Measurements from ENCODE around the gene LGI2. TPM values are rescaled to one million over a fixed set of nuclear protein-coding genes. Genes with fewer than 3 reads are reported as not detected.

The LGI2 gene
- polyA plus RNA-seq, 4 donors, result 23.6 to 32.3 (median 25.0) TPM

- DNase-seq (ENCODE audit: low read depth in 4 of 4, low spot score in 2 of 4), result no peak
Measured at GRCh38 chr4:24999392-25000089, 31.2 kb downstream of the LGI2 start.

DNA sequence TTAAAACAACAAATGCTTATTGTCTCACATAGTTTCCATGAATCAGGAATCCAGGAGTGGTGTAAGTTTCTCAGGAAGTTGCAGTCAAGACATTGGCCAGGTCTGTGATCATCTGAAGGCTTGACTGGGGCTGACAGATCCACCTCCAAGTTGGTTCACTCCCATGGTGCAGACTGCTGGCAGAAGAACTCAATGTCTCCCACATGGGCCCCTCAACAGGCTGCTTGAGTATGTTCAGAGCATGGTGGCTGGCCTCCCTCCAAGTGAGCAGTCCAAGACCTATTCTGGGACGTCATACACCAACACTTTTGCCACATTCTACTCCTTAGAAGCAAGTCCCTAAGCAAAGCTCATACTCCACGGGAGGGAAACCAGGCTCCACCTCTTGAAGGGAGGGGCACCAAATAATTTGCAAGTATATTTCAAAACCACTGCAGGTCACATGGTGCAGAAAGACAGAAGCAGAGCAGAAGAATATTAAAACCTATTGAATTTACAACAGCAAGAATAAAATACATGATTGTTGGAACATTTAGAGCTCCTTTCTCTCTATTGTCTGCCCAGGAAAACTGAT, 35.3 kb downstream of the LGI2 start:
- no peak for DNase-seq (ENCODE audit: low read depth in 4 of 4, low spot score in 2 of 4)

DNA sequence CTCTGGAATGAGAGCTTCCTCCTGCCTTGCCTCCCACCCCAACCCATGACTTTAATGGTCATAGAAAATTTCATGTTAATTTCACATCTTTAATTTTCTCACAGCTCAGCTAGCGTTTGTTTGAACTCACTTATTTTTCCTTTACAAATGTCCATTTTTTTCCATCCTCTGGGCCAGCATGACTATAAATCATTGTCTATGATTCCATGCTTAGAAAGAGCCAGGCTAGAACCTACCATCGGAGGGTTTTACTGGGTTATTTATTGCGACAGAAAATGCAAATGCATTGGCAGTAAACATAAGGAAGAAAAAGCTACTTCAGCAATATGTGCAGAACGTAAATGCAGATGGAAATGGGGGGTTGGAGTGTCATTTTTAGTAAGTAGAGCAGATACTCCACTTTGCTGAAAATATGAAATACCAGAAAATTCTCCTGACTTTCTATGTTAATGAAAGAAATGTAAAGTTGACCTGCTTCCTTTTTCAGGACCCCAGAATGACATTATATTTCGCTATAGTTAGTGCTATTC, 37.1 kb downstream of the LGI2 start:
- DNase-seq (ENCODE audit: low read depth in 4 of 4, low spot score in 2 of 4), result no peak

- no peak for DNase-seq (ENCODE audit: low read depth in 4 of 4, low spot score in 2 of 4)
Measured at GRCh38 chr4:24992968-24993367, 37.8 kb downstream of the LGI2 start.

DNA sequence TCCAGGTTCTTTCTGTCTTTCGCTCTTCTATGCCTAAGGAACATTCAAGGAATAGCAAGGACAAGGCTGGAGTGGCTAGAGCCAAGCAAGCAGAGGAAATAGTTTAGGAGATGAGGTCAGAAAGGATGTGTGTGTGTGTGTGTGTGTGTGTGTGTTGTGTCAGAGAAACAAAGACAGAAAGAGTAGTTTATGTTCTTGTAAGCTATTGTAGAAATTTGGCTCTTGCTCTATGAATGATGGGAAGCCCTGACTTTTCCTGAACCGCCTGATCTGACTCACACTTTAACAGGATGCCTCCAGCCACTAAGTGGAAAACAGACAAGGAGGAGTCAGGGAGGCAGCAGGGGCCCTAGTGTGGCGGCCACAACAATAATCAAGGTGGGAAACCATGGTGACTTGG, 39.7 kb downstream of the LGI2 start:
- DNase-seq (ENCODE audit: low read depth in 4 of 4, low spot score in 2 of 4), result no peak

DNA sequence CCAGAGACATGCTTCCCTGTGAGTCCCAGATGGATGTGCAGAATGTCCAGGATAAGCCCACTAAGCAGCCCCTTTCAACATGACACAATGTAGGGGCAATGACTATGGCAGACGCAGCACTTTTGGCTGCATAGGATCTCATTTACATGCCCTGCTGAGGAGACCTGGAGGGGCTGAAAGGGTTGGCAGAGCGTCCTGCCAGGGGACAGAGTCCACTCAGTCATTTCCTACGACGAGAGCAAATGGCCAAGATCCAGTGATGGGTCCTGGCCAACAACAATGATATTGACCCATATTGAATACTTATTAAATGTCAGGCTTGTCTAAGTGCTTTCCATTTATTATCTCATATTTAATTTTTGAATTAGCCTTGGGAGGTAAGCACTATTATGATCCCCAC, 41.4 kb downstream of the LGI2 start:
- no peak for DNase-seq (ENCODE audit: low read depth in 4 of 4, low spot score in 2 of 4)

GRCh38 chr4:24988776-24989175, 42.0 kb downstream of the LGI2 start:
- DNase-seq (ENCODE audit: low read depth in 4 of 4, low spot score in 2 of 4), result no peak

DNA sequence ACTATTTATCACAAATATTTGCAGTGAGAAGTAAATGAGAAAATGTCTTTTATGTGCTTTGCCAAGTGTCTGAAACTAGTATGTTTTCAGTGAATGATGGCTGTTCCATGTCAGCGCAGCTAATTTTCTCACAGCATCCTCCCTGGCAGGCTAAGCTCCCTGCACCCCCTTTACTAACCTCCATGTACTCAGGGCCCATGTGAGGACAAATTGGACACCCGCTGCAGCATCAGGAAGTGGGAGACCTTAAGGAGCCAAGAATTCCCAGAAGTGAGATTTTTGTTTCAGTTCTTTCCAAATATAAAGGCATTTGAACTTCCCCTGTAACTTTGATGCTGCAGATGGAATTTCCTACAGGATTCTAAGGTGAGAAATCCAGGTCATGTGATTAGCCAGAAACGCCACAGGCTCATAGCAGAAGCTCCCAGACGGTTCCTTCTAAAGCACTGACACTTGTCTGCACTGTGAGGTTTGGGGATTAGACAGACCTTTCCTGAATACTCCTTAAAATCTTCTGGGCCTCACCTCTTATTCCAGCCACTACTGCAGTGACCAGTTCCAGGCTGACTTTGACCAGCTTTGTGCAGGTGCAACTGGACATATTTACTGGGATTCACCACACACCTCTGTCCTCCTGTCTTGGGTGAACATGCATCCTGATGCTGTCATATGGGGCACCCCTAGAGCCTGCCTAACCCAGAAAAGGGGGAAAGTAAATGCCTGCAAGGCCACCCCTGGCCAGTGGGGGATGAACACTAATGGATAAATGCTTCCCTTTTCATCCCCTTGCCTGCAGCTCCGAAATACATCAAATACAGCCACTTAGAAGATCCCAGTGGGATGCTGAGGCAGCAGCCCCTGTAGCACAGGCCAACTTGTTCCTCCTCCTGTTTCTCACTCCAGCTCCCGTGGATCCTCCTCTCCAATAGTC, 45.9 kb downstream of the LGI2 start:
- no peak for DNase-seq (ENCODE audit: low read depth in 4 of 4, low spot score in 2 of 4)

DNA sequence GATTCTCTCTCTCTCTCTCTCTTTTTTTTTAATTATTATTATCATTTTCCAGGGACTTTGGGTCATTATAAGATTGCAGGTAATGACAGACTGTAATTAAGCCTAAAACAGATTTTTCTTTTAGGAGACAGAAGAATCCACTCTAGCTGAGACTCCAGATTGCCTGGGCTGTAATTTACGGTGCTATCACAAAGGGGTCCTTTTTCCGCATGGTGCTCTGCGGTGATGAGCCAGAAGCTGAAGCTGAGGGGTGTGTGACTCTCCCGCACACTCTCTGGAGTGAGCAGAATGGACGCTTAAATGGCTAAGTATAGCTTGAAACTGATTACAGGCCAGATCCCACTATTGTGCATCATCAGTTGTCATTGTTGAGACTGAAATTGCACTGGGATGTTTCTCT, 50.0 kb downstream of the LGI2 start:
- DNase-seq (ENCODE audit: low read depth in 4 of 4, low spot score in 2 of 4), result no peak

DNA sequence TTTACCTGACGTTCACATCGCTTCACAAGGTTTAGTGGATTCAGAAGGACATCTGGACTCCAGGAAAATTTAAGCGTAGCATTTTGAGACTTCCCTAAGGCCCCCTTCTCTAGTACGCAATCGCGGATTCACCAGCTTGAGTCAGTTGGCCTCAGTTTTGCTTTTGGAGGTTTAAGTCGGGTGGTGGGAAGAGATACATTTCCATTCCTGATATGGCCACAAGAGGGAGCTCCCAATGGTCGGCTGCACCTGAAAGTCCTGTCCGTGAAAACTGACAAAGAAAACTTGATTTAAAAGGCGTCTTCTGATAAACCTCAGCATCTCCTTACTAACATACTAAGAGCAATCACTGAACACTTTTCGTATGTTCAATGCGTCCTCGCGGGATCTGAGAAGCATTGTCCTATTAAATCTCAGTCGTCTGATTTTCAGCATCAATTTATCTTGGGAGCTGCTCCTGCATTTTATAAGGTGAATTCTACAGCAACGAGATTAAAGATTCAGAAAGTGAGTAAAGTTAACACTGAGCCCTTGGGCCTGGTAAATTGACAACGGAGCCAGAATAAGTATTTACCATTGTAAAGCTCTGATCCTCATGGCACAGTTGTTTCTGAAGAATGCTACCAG, 50.6 kb downstream of the LGI2 start:
- DNase-seq (ENCODE audit: low read depth in 4 of 4, low spot score in 2 of 4), result peak in 2 of 4 donors; percentile 56 to 66

DNA sequence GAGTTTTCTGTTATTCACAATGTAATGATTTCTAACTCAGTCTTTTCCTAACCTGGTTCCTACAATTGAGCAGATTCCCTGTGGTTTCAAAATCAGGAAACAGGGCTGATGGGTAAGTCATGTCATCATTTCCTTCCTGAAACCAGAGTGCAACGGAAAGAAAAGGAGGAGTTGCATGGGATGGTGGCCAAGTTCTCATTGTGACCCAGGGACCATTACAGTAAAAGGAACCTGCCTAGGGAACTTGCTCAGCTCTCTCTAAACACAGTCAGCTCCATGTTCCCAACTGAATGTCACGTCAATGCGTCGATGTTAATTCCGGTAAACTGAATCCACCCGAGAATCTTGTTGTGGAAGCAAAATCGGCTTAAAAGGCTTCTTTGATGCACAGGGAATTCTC, 51.2 kb downstream of the LGI2 start:
- no peak for DNase-seq (ENCODE audit: low read depth in 4 of 4, low spot score in 2 of 4)

- no peak for DNase-seq (ENCODE audit: low read depth in 4 of 4, low spot score in 2 of 4)
Measured at GRCh38 chr4:24978291-24979075, 52.3 kb downstream of the LGI2 start.

DNA sequence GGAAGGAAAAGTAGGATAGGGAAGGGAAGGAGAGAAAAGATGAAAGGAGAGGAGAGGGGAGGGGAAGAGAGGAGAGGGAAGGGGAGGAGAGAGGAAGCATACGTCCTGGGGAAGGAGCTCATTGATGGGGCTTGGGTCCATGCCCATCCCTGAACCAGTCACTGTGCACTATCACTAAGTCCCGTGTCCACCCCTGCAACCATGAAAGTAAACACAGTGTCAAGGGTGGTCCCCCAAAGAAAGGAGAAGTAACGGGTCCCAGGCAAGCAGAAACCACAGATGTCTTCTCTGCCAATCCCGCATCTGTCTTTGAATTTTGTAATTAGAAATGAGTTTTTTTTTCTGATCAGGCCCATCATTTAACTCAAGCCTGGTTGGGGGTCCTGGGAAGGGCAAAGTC, 55.2 kb downstream of the LGI2 start:
- no peak for DNase-seq (ENCODE audit: low read depth in 4 of 4, low spot score in 2 of 4)

DNA sequence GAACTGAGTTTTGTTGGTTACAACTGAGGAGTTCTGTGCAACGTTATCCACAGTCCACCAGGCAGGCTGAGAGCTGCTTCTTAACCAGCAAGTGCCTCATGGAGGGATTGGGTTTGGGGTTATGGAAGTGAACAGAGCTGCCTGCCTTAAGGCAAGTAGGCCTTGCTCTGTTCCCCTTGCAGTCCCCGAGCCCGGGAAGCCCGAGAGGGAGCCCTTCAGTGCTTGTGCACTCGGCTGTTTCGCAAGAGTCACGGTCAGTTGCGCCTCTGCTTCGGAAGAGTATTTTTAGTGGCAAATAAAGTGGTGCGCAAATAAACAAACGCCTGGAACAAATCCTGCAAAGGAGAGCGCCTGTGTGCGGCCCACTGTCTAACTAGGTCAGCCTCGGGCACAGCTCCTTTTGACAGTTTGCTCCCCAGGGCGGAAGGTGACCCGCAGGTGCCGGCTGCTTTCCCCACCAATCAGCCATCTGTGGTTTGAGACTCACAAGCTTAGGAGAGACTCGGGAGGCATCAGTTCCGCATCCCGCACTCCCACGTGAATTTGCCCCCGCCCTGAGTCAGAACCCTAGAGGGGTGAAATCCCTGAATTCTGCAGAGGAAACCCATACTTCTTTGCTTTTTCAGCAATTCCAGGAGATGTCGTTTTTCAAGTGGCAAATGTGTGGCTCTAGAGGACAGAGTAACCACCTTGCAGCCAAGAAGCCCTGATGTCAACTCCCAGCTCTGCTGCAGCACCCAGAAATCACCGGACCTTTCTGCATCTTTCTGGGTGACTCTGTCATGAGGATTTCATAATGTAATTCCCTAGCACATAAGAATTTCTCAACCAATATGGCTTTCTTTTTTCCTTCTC, 56.8 kb downstream of the LGI2 start:
- DNase-seq (ENCODE audit: low read depth in 4 of 4, low spot score in 2 of 4), result peak in 2 of 4 donors; percentile 46 to 49

GRCh38 chr4:24973404-24973746, 57.4 kb downstream of the LGI2 start:
- DNase-seq (ENCODE audit: low read depth in 4 of 4, low spot score in 2 of 4), result no peak

- no peak for DNase-seq (ENCODE audit: low read depth in 4 of 4, low spot score in 2 of 4)
Measured at GRCh38 chr4:24971192-24971591, 59.6 kb downstream of the LGI2 start.

DNA sequence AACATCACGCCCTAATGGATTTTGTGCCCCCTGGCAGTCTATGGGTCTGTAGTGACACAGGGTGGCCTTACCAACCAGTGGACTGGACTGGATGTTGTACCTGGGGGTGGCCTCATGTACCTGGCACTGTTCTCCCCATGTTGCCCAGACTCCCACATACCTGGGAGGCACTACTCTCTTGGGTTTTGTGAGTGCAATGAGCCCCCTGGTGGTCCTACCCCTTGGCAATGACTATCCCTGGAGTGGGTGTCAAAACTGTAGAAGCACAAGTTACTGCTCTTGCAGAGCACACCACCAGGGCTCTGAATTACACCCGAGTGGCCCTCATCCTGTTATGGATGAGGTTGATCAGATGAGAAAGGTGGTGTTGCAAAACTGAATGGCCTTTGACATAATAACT, 60.1 kb downstream of the LGI2 start:
- no peak for DNase-seq (ENCODE audit: low read depth in 4 of 4, low spot score in 2 of 4)

- no peak for DNase-seq (ENCODE audit: low read depth in 4 of 4, low spot score in 2 of 4)
Measured at GRCh38 chr4:24970191-24970590, 60.6 kb downstream of the LGI2 start.

DNA sequence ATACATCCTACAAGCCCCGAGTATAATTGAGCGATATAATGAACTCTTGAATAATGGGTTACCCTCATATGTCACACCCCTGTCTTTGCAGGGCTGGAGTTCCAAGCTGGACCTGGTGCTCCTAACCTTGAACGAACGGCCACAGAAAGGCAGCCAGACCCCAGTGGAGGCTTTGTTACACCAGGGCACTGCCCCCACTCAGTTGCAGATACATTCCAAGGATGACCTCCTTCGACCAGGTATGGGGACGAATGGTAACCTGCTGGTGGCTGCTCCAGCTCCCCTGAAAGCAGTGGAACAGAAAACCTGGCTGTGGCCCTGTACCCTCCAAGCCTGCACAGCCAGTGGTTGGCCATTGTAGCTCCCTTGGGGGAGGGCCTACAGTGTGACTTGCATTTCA, 61.3 kb downstream of the LGI2 start:
- DNase-seq (ENCODE audit: low read depth in 4 of 4, low spot score in 2 of 4), result no peak
